ENCODE data around the gene TXNDC16.

Gene TXNDC16

DNA sequence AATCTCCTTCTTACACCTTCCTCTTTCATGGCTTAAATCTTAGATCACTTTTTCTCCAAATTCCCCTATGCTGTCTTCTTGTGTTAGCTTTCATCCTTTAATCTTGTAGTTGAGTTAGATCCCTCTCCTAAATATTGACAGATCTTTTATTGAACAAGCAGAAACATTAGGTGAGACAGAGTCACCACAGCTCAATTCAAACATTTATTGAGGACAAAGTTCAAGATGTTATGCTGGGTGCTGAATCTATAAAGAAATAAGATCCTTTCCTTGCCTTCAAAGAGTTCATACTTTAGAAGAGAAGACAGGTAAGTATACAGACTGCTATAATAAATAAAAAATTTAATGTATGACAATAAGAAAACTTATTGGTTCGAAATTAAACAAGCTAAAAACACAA, 109.7 kb downstream of the TXNDC16 start:
- no peak for DNase-seq

DNA sequence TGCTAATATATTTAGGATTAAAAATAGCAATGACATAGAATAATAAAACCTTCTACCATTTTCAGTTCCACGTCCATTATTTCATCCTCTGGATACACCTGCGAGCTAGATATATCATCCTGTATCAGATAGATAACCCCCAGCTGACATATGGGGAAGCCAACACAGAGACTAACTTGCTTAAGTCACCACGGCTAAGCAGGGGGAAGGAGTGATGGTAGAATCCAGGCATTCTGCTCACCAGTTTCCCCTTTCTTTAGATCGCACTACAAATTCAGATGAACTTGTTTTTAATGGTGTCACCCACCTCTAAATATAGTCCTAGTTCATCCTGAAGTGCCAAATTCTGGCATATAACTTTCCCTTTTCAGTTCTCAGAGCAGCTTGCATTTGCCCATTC, 110.1 kb downstream of the TXNDC16 start:
- no peak for DNase-seq

DNA sequence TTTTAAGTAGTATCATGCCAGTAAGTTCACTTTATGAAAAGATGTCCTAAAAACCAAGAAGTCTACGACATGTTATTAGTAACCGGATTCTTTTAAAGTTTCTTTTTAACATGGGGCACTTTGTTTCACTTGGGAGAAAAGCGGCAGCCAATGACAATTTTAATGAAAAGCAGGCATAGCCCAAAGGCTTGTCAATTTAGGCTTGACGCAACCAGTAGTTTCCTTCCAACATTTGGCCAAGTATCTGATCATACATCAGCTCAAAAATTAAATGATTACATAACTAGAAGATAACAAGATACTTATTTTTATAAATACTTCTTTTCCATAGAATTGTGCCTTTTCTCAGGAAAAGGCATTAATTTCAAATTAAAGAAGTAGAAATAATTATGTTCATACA, 112.8 kb downstream of the TXNDC16 start:
- no peak for DNase-seq

DNA sequence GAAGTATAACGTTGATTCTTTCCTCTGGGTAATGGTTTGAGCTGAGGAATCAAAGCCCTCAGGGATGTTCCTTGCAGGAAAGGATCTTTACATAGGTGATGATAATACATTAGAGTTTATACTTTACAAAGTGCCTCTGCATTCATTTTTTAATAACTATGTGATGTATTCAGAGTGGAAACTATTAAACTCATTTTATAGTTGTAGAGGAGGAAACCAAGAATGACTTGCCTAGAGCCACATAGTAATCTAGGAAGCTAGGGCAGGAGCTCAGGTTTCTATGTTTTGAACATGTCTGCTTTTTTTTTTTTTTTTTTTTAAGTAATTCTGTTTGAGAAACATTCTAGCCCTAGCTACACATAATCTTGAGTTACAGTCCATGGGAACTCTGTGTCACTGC, 117.3 kb downstream of the TXNDC16 start:
- no peak for DNase-seq

DNA sequence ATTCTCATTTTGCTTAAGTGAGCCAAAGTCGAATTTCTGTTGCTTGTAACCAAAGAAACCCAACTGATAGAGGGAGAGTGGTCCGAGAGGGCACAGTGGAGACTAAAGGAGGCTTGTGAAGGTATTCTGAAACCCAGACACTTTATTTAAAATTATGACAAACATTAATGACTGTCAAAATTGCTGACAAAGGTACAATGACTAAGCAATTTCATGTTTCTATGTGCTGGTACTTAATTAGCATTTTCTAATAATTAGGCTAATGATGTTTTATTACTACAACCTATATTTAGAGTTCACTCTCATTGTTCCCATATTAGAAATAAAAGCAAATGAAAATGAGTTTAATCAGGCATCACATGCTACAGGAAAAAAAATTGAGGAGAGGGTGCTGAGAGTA, 121.8 kb downstream of the TXNDC16 start:
- DNase-seq: no peak

DNA sequence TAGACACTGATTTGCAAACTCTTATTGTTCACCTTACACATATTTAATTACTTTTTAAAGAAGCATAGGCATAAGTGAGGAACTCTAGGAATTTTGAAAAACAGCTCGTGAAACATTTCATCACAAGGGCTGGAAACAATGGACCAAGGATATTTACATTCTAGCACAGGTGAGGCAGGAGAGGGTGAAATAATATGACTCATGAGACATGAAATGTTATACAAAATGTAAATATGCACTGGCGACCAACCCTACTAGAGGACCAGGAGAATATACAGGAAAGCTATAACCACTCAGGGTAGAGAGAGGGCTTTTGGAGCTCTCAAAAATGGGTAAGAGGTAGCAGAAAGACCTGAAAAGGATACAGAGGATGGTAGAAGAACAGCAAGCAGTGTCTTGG, 122.9 kb downstream of the TXNDC16 start:
- DNase-seq: no peak

DNA sequence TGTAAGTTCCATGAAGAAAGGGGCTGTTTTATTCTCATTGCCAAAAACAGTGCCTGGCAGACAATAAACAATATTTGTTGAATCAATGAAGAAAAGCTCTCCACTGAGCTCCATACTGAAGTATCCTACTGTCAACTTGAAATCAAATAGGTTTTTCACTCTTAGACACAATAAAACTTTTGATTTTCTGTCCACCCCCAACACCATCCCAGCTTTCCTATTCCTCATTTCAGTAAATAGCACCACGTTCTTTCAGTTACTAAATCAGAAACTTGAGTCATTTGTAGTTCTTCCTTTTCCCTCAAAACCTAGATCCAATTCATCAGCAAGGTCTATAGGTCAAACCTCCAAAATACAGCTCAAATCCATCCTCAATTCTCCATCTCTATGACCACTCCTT, 124.8 kb downstream of the TXNDC16 start:
- no peak for DNase-seq

DNA sequence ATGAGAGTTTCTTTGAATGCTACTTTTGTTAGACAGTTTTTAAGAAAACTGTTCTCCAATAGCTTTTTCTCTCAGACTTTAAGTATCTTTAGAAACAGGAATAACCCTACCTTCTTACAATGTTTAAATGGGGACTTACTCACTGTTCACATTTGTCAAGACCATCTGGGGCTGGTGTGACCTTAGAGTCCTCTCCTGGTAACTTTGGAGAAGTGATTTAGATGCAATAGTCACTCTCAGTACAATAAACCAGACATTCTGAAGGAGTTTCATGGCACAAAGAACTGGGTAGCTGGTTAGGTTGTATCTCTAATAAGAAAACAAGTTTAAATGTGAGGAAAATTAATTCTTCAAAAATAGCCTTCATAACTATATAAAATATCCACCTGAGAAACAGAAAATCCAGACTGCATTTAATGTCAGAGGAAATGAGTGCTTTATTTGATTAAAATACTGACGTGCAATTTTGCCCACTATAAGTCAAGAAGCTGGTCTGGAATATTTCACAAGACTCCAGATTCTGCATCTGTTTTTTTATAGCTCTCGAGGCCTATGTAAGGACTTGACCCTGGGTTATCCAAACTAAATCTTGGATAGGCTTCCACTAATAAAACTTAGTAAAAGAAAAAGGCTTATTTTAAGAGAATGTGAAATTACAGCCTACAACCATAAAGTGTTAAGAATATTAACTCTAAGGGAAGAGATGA, 129.5 kb downstream of the TXNDC16 start:
- no peak for DNase-seq

DNA sequence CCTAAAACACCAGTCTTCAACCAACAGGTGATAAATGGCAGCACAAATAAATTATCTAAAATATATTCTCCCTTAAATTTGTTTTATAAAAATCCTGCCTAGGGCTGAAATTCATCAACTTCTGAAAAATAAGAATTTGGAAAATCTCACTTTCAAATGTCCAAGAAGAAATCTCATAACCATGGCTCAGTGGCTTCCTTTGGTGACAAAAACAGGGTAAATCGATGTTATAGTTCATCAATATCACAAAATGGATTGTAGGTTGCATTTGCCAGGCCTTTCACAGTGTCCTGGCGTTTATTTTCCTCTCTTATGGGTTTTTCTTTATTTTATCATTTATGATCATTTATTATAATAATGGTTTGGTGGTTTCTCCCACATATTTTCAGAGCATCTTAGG, 135.2 kb downstream of the TXNDC16 start:
- DNase-seq: no peak

DNA sequence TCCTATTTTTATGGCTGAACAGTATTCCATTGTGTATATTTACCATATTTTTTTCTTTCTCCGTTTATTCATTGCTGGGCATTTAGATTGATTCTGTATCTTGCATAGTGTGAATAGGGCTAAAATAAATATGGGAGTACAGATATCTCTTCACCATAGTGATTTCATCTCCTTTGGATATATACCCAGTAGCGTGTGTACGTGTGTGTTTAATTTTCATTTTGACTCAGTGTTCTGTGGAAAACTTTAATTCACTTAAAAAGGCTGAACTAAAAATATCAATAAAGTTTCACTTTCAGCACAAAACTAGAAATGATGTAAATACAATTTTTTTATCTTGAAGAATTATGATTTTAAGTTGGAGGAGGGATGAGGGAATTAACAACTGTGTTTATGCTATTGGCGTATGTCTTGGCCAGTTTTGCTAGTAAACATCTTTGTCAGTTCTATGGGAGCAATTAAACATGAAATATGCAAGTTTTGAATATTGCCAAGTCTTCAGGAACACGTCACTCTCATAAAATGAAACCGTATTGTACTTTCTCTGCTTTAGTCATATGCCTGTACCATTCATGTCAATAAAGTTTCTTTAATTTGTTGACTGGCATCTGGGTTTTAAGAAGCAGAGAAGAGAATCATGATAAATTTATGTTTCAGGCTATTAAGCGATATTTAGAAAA, 138.4 kb downstream of the TXNDC16 start:
- no peak for DNase-seq

DNA sequence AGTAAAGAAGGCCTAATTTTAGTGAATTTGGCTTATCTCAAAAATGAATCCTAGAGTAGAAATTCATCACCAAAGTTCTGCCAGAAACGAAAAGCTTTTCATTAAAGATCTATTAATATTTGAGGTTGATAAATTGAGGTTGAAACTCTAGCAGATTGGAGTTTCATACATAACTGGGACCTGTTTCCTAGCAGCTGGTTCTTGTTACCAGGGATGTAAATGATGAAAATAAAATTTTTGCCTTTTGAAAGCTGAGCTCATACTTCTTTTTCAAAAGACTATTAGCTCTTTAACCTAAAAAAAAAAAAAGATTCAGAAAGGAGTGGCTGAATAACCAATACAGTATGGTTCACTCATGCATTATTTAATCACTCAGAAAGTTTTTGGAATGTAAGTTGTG, 139.9 kb downstream of the TXNDC16 start:
- DNase-seq: no peak

DNA sequence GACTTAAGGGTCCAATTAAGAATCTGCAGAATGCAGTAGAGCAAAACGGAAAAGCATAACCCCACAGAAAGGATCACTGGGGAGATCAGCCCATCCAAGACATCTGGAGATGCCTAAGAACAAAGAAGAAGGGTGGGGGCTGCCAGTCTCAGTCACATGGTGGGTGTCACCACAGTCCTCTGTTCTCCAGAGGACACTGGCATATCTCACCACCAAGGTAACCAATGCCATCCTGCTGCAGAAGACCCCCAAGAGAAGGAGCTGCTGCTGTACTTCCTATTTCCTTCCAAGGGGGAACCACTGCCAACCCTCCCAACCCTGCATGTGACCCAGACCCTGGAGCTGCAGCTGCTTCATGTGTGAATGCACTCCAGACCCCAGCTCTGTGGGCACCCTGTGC, 147.0 kb downstream of the TXNDC16 start:
- no peak for DNase-seq

DNA sequence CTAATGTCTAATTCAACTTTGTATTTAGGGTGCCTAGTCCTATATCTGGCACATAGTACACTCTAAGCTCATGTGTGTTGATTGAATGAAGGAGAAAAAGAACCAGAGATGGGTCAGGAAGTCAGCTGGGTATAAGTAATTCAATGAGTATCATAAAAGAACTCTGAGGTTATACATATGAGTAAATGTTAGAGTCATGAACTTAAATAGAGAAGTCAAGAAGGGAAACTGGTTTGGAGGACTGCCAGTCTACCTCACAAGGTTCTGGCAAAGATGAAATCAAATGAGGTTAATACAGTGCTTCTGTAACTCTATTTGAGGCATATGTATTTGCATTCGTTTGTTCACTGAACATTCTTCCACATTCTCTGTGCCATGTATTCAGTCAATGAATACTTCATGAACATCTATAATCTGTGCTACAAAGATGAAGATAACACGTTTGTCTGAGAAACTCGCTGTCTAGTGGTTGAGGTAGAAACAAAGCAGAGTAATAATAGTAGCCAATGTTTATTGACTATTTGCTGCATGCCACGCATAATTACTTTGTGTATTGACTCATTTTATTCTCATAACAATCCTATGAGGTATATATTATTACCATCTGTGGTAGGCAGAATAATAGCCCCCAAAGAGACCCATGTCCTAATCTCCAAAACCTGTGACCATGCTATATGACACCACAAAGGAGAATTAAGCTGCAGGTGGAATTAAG, 149.3 kb downstream of the TXNDC16 start:
- DNase-seq: peak; percentile 17

DNA sequence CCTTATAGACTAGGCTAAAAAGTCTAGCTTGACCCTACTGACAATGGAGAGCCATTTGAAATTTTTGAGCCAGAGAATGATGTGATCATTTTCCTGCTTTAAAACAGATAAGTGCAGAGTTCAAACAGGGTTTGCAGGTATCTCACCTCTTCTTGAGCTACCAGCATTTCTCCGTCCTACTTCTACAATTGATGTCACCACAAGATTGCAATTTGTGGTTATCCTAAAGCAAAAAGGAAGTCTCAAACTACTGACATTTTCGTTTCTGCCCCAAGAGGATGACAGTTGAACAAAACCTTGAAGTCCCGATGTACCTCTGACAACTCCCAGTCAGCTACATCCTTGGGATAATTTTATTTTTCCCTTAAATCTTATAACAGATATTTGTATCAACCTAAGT, 151.5 kb downstream of the TXNDC16 start:
- no peak for DNase-seq

DNA sequence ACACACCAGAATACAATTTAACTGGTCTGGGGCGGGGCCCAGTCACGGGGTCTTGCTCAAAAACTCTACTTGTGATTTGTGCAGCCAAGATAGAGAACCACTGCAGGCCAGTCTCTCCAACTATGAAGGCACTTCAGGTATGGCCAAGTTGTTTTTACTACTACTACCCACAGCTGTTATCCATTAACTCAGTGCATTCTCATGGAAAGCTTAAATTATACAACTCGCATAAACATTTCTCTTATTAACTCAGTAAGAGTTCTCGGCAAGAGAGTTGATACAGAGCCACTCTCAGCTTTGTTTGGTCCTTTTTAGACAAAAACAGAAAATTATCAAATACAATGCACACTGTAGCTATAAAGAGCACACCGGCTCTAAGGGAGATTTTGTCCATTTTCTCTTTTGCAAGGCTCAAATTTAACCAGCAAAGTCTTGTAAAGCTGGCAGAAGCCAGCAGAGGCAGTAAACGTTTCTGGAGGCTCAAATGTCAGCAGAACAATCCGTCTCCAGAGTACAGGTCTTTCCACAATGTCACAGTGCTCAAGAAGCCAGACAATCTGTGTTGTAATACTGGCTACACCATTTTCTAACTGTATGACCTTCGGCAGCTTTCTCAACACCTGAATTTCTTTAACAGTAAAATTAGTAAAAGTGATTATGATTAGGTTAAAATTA, 152.2 kb downstream of the TXNDC16 start:
- DNase-seq: no peak

DNA sequence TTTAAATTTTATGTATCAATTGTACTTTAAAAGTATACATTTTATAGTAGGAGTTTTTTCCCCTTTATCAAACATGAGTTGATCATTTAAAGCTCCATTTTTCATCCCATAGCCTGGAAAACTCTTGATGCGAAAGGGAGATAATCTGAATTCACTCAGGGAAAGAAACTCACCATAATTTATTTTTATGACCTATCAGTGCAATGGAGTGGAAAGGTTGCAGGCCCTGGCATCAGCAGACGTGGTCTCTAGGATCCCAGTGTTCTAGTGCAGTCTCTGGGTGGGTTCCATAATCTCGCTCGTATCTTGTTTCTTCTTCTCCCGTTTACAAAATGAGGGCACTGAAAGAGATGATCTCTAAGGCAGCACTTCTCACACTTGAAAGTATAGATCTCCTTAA, 153.2 kb downstream of the TXNDC16 start:
- no peak for DNase-seq

DNA sequence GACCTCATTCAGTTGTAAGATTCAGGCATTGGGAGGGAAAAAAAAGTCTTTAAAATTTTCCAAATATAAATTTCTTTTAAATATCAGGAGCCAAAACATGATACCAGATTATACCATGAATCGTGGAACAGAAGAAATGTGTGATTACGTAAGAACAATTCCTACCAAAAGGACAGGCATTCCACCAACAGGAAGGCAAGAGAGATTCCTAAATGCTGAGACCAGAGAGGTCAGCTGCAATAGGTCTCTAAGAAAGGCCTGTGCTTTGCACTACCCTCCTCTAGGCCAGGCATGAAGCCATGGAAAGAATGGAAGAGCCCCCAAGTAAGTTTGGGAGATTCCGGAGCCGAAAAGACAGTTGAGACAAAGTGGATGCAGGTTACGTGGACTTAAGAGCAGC, 154.5 kb downstream of the TXNDC16 start:
- no peak for DNase-seq

DNA sequence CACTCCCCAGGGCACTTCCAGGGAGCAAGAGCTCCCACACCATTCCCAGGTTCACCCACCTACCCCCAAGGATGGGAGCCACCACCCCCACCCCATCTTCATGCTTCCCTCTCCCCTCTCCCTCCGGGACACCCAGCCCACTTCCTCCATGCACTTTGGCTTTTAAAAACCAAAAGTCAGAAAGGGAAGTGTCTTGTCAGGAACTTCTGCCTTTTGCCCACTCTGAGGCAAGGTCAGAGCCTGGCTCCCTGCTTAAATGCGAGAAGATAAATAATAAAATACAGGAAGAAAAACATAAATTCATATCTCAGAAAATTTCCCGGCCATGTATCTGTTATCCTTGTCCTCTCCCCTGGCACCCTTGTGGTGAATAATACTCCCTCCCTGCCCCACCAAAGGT, 156.6 kb downstream of the TXNDC16 start:
- DNase-seq: no peak

DNA sequence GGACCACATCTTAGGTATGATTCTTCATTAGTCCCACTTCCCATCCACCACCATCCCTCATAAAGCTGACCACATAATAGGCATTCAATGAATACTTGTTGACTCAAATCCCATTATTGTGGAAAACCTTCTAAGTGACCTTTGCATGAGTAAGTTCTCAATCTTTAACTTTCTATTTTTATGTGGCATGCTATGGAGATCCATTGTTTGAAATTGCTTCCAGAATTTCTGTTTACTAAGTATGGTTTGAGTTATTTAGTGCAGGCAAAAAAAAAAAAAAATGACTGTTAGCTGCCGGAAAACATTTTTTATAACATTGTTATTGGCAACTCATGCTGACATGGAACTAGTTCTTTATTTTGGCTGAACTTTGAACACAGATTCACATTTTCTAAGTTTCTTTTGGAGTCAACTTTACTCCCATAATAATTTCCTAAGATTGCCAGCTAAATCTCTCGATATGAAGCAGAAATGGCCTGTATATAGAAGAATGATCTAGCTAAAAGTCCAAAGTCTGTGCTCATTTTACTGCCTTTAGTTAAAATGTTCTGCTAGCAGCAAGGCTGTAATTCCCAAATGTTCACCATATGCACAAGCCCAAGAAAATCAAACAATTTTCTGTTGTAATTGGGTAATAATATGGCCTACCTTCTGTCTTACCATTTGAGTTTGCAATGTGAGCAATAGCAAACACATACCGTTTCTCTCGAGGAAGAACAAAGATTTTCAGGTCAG, 160.3 kb downstream of the TXNDC16 start:
- no peak for DNase-seq

All from stimulated activated CD4-positive, alpha-beta T cell treated with anti-CD3 and anti-CD28 coated beads, Interleukin-1b, Interleukin-23, amount 100 ng/mL, for 48 hours (primary cell).